Activated CD8-positive, alpha-beta memory T cell treated with anti-CD3 and anti-CD28 coated beads for 1 hour (primary cell): Measurements from ENCODE around the gene LHFPL2.

Experiments
- DNase-seq, 2 donors: peaks; one replicate each; pipeline ENCODE4 v3.0.0-alpha.2; 2020; ENCODE audit warnings: low read depth in 1 of 2; ENCODE audit errors: extremely low read depth in 1 of 2

LHFPL2 gene

GRCh38 chr5:78642701-78643100 is 5.9 kb downstream of the LHFPL2 start:
- no peak for DNase-seq

GRCh38 chr5:78640662-78641474 is 7.7 kb downstream of the LHFPL2 start:
- DNase-seq, result no peak

GRCh38 chr5:78639791-78640190 is 8.8 kb downstream of the LHFPL2 start:
- no peak for DNase-seq

GRCh38 chr5:78638973-78639669 is 9.5 kb downstream of the LHFPL2 start:
- DNase-seq, result no peak

- DNase-seq, result no peak
Measured at GRCh38 chr5:78638423-78638822, 10.1 kb downstream of the LHFPL2 start.

- no peak for DNase-seq
Measured at GRCh38 chr5:78637468-78637867, 11.1 kb downstream of the LHFPL2 start.

- DNase-seq, result no peak
Measured at GRCh38 chr5:78636682-78637081, 11.9 kb downstream of the LHFPL2 start.

GRCh38 chr5:78634634-78635033 is 13.9 kb downstream of the LHFPL2 start:
- no peak for DNase-seq

- DNase-seq, result no peak
Measured at GRCh38 chr5:78634229-78634628, 14.3 kb downstream of the LHFPL2 start.

GRCh38 chr5:78633700-78634099 is 14.9 kb downstream of the LHFPL2 start:
- no peak for DNase-seq

GRCh38 chr5:78632467-78632866 is 16.1 kb downstream of the LHFPL2 start:
- no peak for DNase-seq

- DNase-seq, result no peak
Measured at GRCh38 chr5:78631931-78632330, 16.6 kb downstream of the LHFPL2 start.

- no peak for DNase-seq
Measured at GRCh38 chr5:78630047-78630446, 18.5 kb downstream of the LHFPL2 start.

GRCh38 chr5:78629624-78630023 is 18.9 kb downstream of the LHFPL2 start:
- no peak for DNase-seq

GRCh38 chr5:78628270-78628992 is 20.1 kb downstream of the LHFPL2 start:
- no peak for DNase-seq

- DNase-seq, result no peak
Measured at GRCh38 chr5:78627766-78628165, 20.8 kb downstream of the LHFPL2 start.

- DNase-seq, result no peak
Measured at GRCh38 chr5:78627175-78627574, 21.4 kb downstream of the LHFPL2 start.

GRCh38 chr5:78626009-78626571 is 22.5 kb downstream of the LHFPL2 start:
- DNase-seq, result no peak

- DNase-seq, result no peak
Measured at GRCh38 chr5:78624992-78625391, 23.6 kb downstream of the LHFPL2 start.

- no peak for DNase-seq
Measured at GRCh38 chr5:78624011-78624541, 24.5 kb downstream of the LHFPL2 start.
